IMR-90 (cell line): ENCODE data around the gene BAIAP2. TPM values are rescaled to one million over a fixed set of nuclear protein-coding genes. Genes with fewer than 3 reads are reported as not detected.

ENCODE experiments used
- ATAC-seq: fragments of 200-7000 bp; cut with Tn5 transposase; 2 replicates; pipeline ENCODE4 v1.9.1; 2020; ENCODE audit warnings: low read depth, mild to moderate bottlenecking, moderate library complexity
- BruUV-seq: library from RNA; stranded (reverse); fragments of 400-500 nt; replicated peaks from 2 replicates; lab custom pipeline; 2021; lab: Mats Ljungman, UMichigan
- CTCF ChIA-PET: fragments of 300-600 bp; formaldehyde crosslinking; extraction: SDS; loops from one replicate; lab custom pipeline; 2021; ENCODE audit warnings: antibody characterized with exemption; lab: Yijun Ruan, JAX
- POLR2A ChIA-PET: fragments of 300-600 bp; sonication (Branson Sonifier 250); formaldehyde crosslinking; loops from one replicate; lab custom pipeline; 2022; ENCODE audit warnings: antibody characterized with exemption; ENCODE audit not compliant: unreplicated experiment; lab: Charles Lee
- DNase-seq: peaks from one replicate; pipeline ENCODE4 v3.0.0; 2013
- H2AFZ ChIP-seq: replicated peaks from 2 replicates; pipeline ENCODE3; 2013; ENCODE audit warnings: low read length, mild to moderate bottlenecking; ENCODE audit not compliant: poor library complexity
- H2AK5ac ChIP-seq: 2 replicates; pipeline ENCODE4 v1.6.1; 2013; ENCODE audit warnings: low read depth, low read length, inconsistent platforms
- H2AK9ac ChIP-seq: replicated peaks from 2 replicates; pipeline ENCODE3; 2013; ENCODE audit warnings: mild to moderate bottlenecking, low read depth, low read length, moderate library complexity; ENCODE audit not compliant: poor library complexity
- H2BK120ac ChIP-seq: 2 replicates; pipeline ENCODE4 v1.6.1; 2013; ENCODE audit warnings: low read depth, low read length, inconsistent platforms
- H2BK15ac ChIP-seq: 3 replicates; pipeline ENCODE4 v1.6.1; 2013; ENCODE audit warnings: low read depth, low read length, inconsistent platforms
- H2BK20ac ChIP-seq: 2 replicates; pipeline ENCODE4 v1.6.1; 2013; ENCODE audit warnings: low read depth, mild to moderate bottlenecking, inconsistent platforms, low read length, moderate library complexity
- H2BK5ac ChIP-seq: 2 replicates; pipeline ENCODE4 v1.6.1; 2013; ENCODE audit warnings: mild to moderate bottlenecking, low read depth, low read length, inconsistent platforms; ENCODE audit not compliant: poor library complexity, severe bottlenecking
- H3K14ac ChIP-seq: replicated peaks from 2 replicates; pipeline ENCODE4 v1.6.1; 2013; ENCODE audit warnings: low read depth, low read length, inconsistent platforms
- H3K18ac ChIP-seq: 2 replicates; pipeline ENCODE4 v1.6.1; 2013; ENCODE audit warnings: low read depth, low read length, control low read depth
- H3K23ac ChIP-seq: 2 replicates; pipeline ENCODE4 v1.6.1; 2013; ENCODE audit warnings: low read depth, low read length, inconsistent platforms
- H3K27ac ChIP-seq: 2 replicates; pipeline ENCODE4 v1.5.1; 2013; ENCODE audit warnings: mild to moderate bottlenecking, control low read depth, low read length; ENCODE audit not compliant: insufficient read depth
- H3K27me3 ChIP-seq: 2 replicates; pipeline ENCODE4 v1.6.1; 2013; ENCODE audit warnings: low read length; ENCODE audit not compliant: control insufficient read depth, insufficient read depth
- H3K36me3 ChIP-seq: 2 replicates; pipeline ENCODE4 v1.6.1; 2013; ENCODE audit warnings: low read length, mixed read lengths; ENCODE audit not compliant: control insufficient read depth, insufficient read depth
- H3K4ac ChIP-seq: 2 replicates; pipeline ENCODE4 v1.6.1; 2013; ENCODE audit warnings: low read depth, low read length, inconsistent platforms
- H3K4me1 ChIP-seq: 2 replicates; pipeline ENCODE4 v1.6.1; 2013; ENCODE audit warnings: low read length, mixed read lengths; ENCODE audit not compliant: control insufficient read depth, insufficient read depth
- H3K4me2 ChIP-seq: 2 replicates; pipeline ENCODE4 v1.6.1; 2013; ENCODE audit warnings: low read depth, mild to moderate bottlenecking, control low read depth, low read length, moderate library complexity
- H3K4me3 ChIP-seq: 2 replicates; pipeline ENCODE4 v1.5.1; 2013; ENCODE audit warnings: low read depth, mild to moderate bottlenecking, control low read depth, low read length, moderate library complexity; ENCODE audit not compliant: insufficient read depth
- H3K56ac ChIP-seq: 2 replicates; pipeline ENCODE4 v1.6.1; 2013; ENCODE audit warnings: low read length, inconsistent platforms; ENCODE audit not compliant: insufficient read depth; ENCODE audit errors: extremely low read depth
- H3K79me1 ChIP-seq, 2 experiments: 2 replicates each; pipeline ENCODE4 v1.6.1; 2013; ENCODE audit warnings: low read length in 2 of 2, inconsistent platforms in 1 of 2, low read depth in 1 of 2
- H3K9ac ChIP-seq: 2 replicates; pipeline ENCODE4 v1.6.1; 2013; ENCODE audit warnings: low read depth, low read length, control low read depth
- H3K9me1 ChIP-seq: 2 replicates; pipeline ENCODE4 v1.6.1; 2013; ENCODE audit warnings: low read length, inconsistent platforms; ENCODE audit not compliant: insufficient read depth
- H3K9me3 ChIP-seq: 2 replicates; pipeline ENCODE4 v1.6.1; 2013; ENCODE audit warnings: low read length; ENCODE audit not compliant: control insufficient read depth, insufficient read depth
- H4K20me1 ChIP-seq: 2 replicates; pipeline ENCODE4 v1.6.1; 2013; ENCODE audit warnings: low read length, inconsistent platforms; ENCODE audit not compliant: insufficient read depth
- H4K5ac ChIP-seq: 2 replicates; pipeline ENCODE4 v1.6.1; 2013; ENCODE audit warnings: mild to moderate bottlenecking, low read depth, low read length, control low read depth
- H4K8ac ChIP-seq, 2 experiments: 2 replicates each; pipeline ENCODE4 v1.6.1; 2013; ENCODE audit warnings: low read depth in 2 of 2, low read length in 2 of 2, control low read depth in 1 of 2, inconsistent platforms in 1 of 2
- H4K91ac ChIP-seq: 2 replicates; pipeline ENCODE4 v1.6.1; 2013; ENCODE audit warnings: low read depth, low read length, inconsistent platforms; ENCODE audit not compliant: insufficient read depth
- CHD1 ChIP-seq: IDR thresholded peaks from 2 replicates; pipeline ENCODE4 v1.6.1; 2012; ENCODE audit warnings: low read depth, low read length, improper control_type of control experiment
- FOS ChIP-seq: fragments of 150-350 bp; IDR thresholded peaks from 2 replicates; pipeline ENCODE4 v1.6.1; 2016; ENCODE audit warnings: low read depth, low read length
- RCOR1 ChIP-seq: IDR thresholded peaks from 2 replicates; pipeline ENCODE4 v1.6.1; 2012; ENCODE audit warnings: mild to moderate bottlenecking, low read length, improper control_type of control experiment; ENCODE audit not compliant: insufficient replicate concordance
- WGBS, 2 experiments: methylation state at CpG; one replicate each; pipeline versions ENCODE4 v1.1.5 to v1.1.7; 2013; ENCODE audit warnings: missing lambda C conversion rate in 2 of 2; ENCODE audit not compliant: insufficient read length in 1 of 2; ENCODE audit errors: extremely low coverage in 2 of 2; 5-methylcytosine and 5-hydroxymethylcytosine counted together
- dilution Hi-C: fragments of 300-500 bp; cut with HindIII; formaldehyde crosslinking; loops from one replicate; pipeline ENCODE4 v1.14.3; 2018; ENCODE audit warnings: low sequenced_read_pairs; ENCODE audit not compliant: unreplicated experiment
- in situ Hi-C: fragments of 300-500 bp; cut with MboI; formaldehyde crosslinking; loops from 3 replicates; pipeline ENCODE4 v1.14.3; 2019; ENCODE audit warnings: low sequenced_read_pairs, inconsistent platforms, mixed read lengths
- intact Hi-C: fragments of 100-400 bp; cut with micrococcal nuclease; formaldehyde crosslinking; loops from 2 replicates; pipeline ENCODE4 v1.10.0; 2022
- polyA plus RNA-seq, 3 experiments: library from polyadenylated mRNA; depleted of rRNA; stranded (reverse); fragments of >200 nt; gene quantifications; 2 replicates each; pipeline ENCODE4 v1.2.3, GENCODE V29; 2012; ENCODE audit warnings: low replicate concordance in 1 of 3
- total RNA-seq: library from RNA; depleted of rRNA; stranded (reverse); fragments of >200 nt; gene quantifications from 2 replicates; pipeline ENCODE4 v1.2.3, GENCODE V29; 2012
- TF ChIP-seq, protein P1 (sequence below): fragments of 150-350 bp; IDR thresholded peaks from 2 replicates; pipeline ENCODE4 v1.6.1; 2017; ENCODE audit warnings: mild to moderate bottlenecking, antibody characterized with exemption, low read length, low read depth

Gene BAIAP2
- total and polyA plus RNA-seq, 2 of the 4 experiments (the other 2 are of a cell fraction): 18.3 to 32.6 TPM

DNA sequence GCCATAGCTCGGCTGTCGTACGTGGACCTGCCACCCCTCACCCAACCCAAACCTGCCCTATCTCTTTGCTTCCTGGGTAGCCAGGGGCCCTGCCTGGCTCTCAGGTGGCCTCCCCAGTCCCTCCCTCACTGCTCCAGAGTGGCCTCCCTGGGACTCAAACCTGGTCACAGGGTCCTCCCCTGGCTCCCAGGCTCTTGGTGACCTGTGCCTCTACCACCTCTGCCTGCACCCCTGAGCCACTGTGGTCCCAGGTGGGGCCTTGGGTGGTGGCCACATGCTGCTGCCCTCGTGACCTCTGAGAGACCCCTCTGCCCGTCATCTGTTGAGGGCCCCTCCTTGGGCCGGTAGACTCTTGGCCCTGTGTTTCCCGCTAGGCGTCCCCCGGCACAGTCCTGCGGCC lies 65.7 kb downstream of the BAIAP2 start:
- Histone ChIP-seq H3K4ac (no peak overlapping the region), H3K27me3 (no peaks in the 10 kb centered on the region), H4K8ac (no peak overlapping the region), H3K36me3 (peaks cover 4% of the 10 kb centered on the region; the same call in 1 of the 2 replicates), H4K91ac (no peak overlapping the region), H3K27ac (no peak overlapping the region), H3K14ac (no peak overlapping the region), H3K23ac (no peak overlapping the region), H3K4me3 (no peak overlapping the region), H3K79me1 (peaks cover 0 to 17% of the 10 kb centered on the region in 2 experiments; a peak in 1 of 4 replicates), H2AK9ac (no peak overlapping the region), H2BK20ac (no peak overlapping the region), H3K9ac (no peak overlapping the region), H2AK5ac (no peak overlapping the region), H4K5ac (no peak overlapping the region), H4K20me1 (no peaks in the 10 kb centered on the region), H3K9me3 (no peaks in the 10 kb centered on the region), H2BK120ac (no peak overlapping the region), H3K4me1 (peaks cover 23% of the 10 kb centered on the region), H3K56ac (no peak overlapping the region), H3K18ac (no peak overlapping the region), H3K4me2 (no peak overlapping the region), H3K9me1 (0 out of 2 replicates have a peak, but pooled peaks cover 4% of the 10 kb centered on the region), H2BK15ac (no peak overlapping the region), H2AFZ (no peak overlapping the region), H2BK5ac (no peak overlapping the region)
- in situ Hi-C loops (no loop called here), intact Hi-C loops (loop anchor here (1.0 kb wide), 3 partner anchors 66 to 111 kb away; no protein-coding TSS in a partner anchor), dilution Hi-C loops (no loop called here)
- CTCF ChIA-PET: no interaction called here
- POLR2A ChIA-PET: no interaction called here
- WGBS, 2 experiments: 100% methylated on average over 5 of the region's 10 CpGs; no CpG with 5 or more reads in 1 of the 2 experiments
- TF ChIP-seq CHD1 (no peak), FOS (no peak), RCOR1 (no peak)
- TF ChIP-seq, protein P1, sequence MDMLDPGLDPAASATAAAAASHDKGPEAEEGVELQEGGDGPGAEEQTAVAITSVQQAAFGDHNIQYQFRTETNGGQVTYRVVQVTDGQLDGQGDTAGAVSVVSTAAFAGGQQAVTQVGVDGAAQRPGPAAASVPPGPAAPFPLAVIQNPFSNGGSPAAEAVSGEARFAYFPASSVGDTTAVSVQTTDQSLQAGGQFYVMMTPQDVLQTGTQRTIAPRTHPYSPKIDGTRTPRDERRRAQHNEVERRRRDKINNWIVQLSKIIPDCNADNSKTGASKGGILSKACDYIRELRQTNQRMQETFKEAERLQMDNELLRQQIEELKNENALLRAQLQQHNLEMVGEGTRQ: no peak
- no TSS peak for BruUV-seq
- DNase-seq (no peak), ATAC-seq (no peak)
